Activated naive CD8-positive, alpha-beta T cell treated with anti-CD3 and anti-CD28 coated beads, Interleukin-2, amount 50 U/mL, for 24 hours (primary cell): ENCODE data around the gene ZNF256.
A peak's percentile ranks its signal among the peaks of the same experiment; 100 is the strongest.

Experiments
- ATAC-seq: fragments of 150-1000 bp; cut with Tn5 transposase; one replicate; pipeline ENCODE4 v1.10.0; 2021
- DNase-seq: peaks from one replicate; pipeline ENCODE4 v3.0.0; 2021
- H3K27ac Mint-ChIP-seq: one replicate; pipeline ENCODE4 v1.8.0; 2021; ENCODE audit warnings: mild to moderate bottlenecking, mixed read lengths
- H3K27me3 Mint-ChIP-seq: one replicate; pipeline ENCODE4 v1.8.0; 2021; ENCODE audit warnings: mixed read lengths
- H3K36me3 Mint-ChIP-seq: one replicate; pipeline ENCODE4 v1.8.0; 2021; ENCODE audit warnings: low read depth, mixed read lengths
- H3K4me1 Mint-ChIP-seq: one replicate; pipeline ENCODE4 v1.8.0; 2021; ENCODE audit warnings: mixed read lengths
- H3K4me3 Mint-ChIP-seq: one replicate; pipeline ENCODE4 v1.8.0; 2021; ENCODE audit warnings: mild to moderate bottlenecking, moderate library complexity, mixed read lengths
- H3K9me3 Mint-ChIP-seq: one replicate; pipeline ENCODE4 v1.8.0; 2021; ENCODE audit warnings: mixed read lengths

Gene ZNF256

DNA sequence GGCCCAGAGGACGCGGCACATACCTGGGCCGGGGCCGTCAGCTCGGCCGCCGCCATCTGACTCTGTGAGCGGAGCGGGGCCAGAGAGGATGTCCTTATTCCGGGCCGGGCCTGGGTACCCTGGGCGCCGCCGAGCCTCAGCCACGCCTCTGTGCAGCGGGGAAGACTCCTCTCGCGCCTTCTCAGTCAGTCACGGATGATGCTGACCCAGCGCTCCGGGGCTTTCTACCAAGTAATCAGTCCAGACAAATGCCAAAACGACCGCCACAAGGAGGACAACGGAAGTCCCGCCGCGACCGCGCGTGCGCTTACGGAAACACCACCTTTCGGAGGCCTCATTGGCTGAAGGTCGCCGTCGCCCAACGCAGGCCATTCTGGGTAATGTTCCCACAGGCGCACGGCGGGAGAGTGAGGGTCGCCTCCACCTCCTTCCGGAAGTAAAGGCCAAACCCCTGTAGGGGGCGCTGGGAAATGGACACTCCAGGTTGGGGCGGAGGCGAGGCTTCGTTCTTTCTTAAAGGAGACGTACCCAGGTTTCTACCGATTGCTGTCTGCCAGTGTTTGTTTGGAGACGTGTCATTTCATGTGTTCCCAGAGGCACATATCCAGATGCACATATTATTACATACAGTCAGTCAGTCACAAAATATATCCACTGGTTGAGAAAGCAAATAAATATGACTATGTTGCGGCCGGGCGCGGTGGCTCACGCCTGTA, at the start of gene ZNF256:
Gene ZNF256 (minus strand): TSS at position 288 of the 716 bp plus-strand sequence. CDS start 232 bp downstream, at position 56.
- Mint-ChIP-seq H3K36me3 (peaks cover 50% of the 10 kb centered on the region), H3K4me1 (peaks cover 23% of the 10 kb centered on the region), H3K9me3 (peaks cover 40% of the 10 kb centered on the region)

DNA sequence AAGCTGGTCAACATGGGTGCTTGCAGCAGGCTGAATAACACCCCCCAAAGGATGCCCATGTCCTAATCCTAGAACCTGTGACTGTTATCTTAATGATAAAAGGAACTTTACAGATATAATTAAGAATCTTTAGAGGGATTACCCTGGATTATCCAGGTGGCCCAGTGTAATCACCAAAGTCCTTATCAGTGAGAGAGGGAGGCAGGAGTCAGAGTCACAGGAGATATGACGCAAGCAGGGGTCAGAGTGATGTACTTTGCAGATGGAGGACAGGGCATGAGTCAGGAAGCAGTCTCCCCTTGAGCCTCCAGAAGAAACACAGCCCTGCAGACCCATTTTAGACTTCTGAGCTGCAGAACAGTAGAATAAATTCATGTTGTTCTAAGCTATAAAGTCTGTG, 45.3 kb upstream of the ZNF256 start:
- H3K27me3 Mint-ChIP-seq: no peaks in the 10 kb centered on the region
- H3K27ac Mint-ChIP-seq: no peak overlapping the region
- peaks cover 56% of the 10 kb centered on the region for H3K9me3 Mint-ChIP-seq
- H3K4me3 Mint-ChIP-seq: no peak overlapping the region
- peaks cover 84% of the 10 kb centered on the region for H3K36me3 Mint-ChIP-seq
- H3K4me1 Mint-ChIP-seq: no peaks in the 10 kb centered on the region
- ATAC-seq (no peak), DNase-seq (no peak)

More for the DNA sequence above, at the start of gene ZNF256:
- DNase-seq (peak; percentile 92), ATAC-seq (peak; percentile 97)
- Mint-ChIP-seq H3K27ac (peak within 1 kb of the TSS; percentile 89), H3K4me3 (peak within 1 kb of the TSS; percentile 91), H3K27me3 (no peaks in the 10 kb centered on the region)

DNA sequence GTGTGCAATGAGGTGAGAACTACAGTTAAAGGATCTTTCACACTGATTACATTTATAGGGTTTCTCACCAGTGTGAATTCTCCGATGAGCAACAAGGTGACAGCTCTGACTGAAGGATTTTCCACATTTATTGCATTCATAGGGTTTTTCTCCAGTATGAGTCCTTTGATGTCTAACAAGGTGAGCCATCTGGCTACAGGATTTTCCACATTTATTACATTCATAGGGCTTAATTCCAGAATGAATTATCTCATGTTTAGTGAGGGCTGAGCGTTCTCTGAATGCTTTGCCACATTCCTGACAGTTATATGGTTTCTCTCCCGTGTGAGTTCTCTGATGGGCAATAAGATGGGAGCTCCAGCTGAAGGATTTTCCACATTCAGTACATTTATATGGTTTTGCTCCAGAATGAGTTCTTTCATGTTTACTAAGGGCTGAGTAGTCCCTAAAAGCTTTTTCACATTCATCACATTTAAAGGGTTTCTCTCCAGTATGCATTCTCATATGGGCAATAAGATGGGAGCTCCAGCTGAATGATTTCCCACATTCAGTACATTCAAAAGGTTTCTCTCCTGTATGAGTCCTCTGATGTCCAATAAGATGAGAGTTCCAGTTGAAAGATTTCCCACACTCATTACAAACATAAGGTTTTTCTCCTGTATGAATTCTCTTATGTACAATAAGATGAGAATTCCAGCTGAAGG, 31.2 kb upstream of the ZNF256 start:
- Mint-ChIP-seq H3K27me3 (no peaks in the 10 kb centered on the region), H3K9me3 (peaks cover 84% of the 10 kb centered on the region), H3K36me3 (peaks cover 93% of the 10 kb centered on the region), H3K4me3 (no peak overlapping the region), H3K4me1 (no peaks in the 10 kb centered on the region), H3K27ac (no peak overlapping the region)
- ATAC-seq: no peak
- no peak for DNase-seq

DNA sequence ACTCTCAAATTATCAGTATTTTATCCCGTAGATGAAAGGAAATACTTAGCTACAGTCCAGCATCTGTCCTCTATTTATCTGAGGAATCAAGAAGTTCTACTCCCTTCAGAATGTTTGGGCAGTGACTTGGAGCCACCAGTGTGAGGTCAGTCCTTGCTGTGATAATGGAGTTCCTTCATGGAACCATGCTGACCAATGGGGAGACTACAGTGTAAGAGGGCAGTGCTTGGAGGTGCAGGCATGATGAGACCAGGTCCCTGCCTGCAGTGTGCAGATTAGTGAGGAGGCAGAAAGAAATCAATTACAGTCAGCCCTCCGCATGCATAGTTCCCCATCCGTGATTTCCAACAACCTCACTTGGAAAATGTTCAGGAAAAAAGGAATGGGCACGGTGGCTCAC, 26.9 kb upstream of the ZNF256 start, which contains the start of gene C19orf18:
Gene C19orf18 (minus strand): TSS at position 101 of the 400 bp plus-strand sequence. CDS start 102 bp downstream, outside the sequence.
- Mint-ChIP-seq H3K27me3 (no peaks in the 10 kb centered on the region), H3K36me3 (peaks cover 69% of the 10 kb centered on the region), H3K9me3 (peaks cover 70% of the 10 kb centered on the region), H3K4me1 (no peaks in the 10 kb centered on the region), H3K4me3 (no peak within 1 kb of the TSS), H3K27ac (no peak within 1 kb of the TSS)
- DNase-seq (no peak), ATAC-seq (no peak)

DNA sequence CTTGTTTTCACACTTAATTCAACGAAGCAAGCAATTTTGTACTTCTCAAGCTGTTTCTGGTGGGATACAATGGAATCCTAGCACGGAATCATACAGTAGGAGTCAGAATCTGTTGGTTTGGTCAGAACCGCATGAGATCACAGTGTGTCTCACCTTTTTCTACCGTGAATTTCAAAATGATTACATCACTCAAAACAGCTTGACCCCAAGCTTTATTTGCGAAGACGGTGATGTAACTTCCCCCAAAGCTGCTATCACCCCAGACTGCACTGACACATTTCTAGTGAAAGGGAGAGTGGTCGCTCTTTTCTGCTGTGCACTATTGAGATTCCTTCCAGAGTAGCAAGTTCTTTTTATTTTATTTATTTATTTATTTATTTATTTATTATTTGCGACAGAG, 17.3 kb upstream of the ZNF256 start:
- H3K27me3 Mint-ChIP-seq: no peaks in the 10 kb centered on the region
- H3K36me3 Mint-ChIP-seq: peaks cover 40% of the 10 kb centered on the region
- peaks cover 43% of the 10 kb centered on the region for H3K9me3 Mint-ChIP-seq

DNA sequence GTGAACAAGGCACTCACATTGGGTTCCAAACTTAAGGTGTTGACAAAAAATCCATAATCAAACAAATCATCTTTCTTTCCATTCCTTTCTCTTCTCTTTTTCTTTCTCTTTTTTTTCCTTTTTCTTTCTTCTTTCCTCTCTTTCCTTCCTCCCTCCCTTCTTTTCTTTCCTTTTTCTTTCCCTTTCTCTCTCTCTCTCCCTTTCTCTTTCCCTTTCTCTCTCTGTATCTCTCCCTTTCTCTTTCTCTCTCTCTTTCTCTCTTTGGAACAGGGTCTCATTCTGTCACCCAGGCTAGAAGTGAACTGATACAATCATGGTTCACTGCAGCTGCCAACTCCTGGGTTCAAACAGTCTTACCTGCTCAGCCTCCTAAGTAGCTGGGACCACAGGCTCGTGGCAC, 14.3 kb upstream of the ZNF256 start:
- Mint-ChIP-seq H3K4me3 (no peak overlapping the region), H3K27me3 (no peaks in the 10 kb centered on the region), H3K36me3 (peaks cover 35% of the 10 kb centered on the region), H3K27ac (no peak overlapping the region), H3K4me1 (no peaks in the 10 kb centered on the region), H3K9me3 (peaks cover 48% of the 10 kb centered on the region)
- ATAC-seq (no peak), DNase-seq (no peak)

More for the DNA sequence above, 17.3 kb upstream of the ZNF256 start:
- no peak for DNase-seq
- Mint-ChIP-seq H3K4me3 (no peak overlapping the region), H3K27ac (no peak overlapping the region), H3K4me1 (no peaks in the 10 kb centered on the region)
- no peak for ATAC-seq

DNA sequence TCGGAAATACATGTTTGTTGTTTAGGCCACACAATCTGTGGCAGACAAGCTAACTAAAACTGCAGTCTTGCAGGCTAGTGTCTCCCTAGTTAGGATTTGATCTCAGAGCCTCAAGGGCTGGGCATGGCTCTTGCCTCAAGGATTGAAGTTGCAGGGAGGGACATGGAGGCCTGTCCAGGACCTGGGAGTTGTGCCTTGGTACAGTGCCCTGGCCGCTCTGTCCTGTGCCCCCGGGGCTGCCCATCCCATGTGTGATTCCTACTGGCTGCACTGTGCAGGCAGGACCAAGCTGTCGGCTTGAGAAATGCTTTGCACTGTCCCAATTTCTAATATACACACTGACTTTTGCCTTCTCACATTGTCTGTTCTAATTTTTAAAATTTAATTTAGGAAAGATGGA, 7.5 kb upstream of the ZNF256 start:
- ATAC-seq (no peak), DNase-seq (no peak)
- H3K27me3 Mint-ChIP-seq: no peaks in the 10 kb centered on the region
- peaks cover 25% of the 10 kb centered on the region for H3K36me3 Mint-ChIP-seq
- H3K9me3 Mint-ChIP-seq: peaks cover 35% of the 10 kb centered on the region
- H3K27ac Mint-ChIP-seq: no peak overlapping the region
- H3K4me1 Mint-ChIP-seq: no peaks in the 10 kb centered on the region
- no peak overlapping the region for H3K4me3 Mint-ChIP-seq

DNA sequence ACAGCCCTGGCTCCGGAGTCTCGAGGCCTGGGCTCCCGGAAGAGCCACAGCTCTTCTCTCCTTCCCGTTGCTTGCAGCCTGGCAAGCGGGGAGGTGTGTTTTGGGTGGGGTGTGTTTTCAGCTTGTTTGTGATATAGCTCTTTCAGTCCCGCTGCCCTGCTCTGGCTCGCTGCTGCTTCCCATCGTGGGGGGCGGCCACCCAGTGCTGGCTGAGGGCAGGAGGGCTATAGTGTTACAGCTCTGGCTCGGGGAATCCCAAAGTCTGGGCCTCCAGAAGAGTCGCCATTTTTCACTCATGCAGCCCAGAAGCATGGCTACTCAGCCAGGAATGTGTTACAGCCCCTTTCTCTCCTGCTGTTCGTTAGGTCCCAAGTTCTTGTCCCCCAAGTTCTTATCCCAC, 2.2 kb upstream of the ZNF256 start:
- H3K4me1 Mint-ChIP-seq: peaks cover 23% of the 10 kb centered on the region
- peaks cover 26% of the 10 kb centered on the region for H3K9me3 Mint-ChIP-seq
- H3K4me3 Mint-ChIP-seq: no peak overlapping the region
- H3K36me3 Mint-ChIP-seq: peaks cover 33% of the 10 kb centered on the region
- DNase-seq: no peak
- H3K27ac Mint-ChIP-seq: no peak overlapping the region
- ATAC-seq: no peak
- no peaks in the 10 kb centered on the region for H3K27me3 Mint-ChIP-seq

DNA sequence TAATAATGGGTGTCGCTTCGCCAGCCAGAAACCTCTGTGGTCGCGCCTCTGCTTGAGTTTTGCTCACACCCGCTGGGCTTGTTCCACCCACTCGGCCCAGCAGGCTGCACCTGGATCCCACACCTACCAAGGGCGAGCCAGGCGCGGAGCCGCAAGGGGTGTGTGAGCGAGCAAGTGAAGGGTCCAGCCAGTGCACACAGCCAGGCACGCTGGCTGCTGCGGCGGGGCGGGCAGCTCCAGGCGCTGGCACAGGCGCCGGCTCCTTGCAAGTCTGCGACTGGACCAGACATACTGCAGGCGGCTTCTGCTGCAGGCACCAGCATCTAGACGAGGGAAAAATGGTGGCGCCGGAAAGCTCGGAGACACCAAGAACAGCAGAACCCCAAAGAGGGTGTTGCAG, 1.8 kb upstream of the ZNF256 start:
- peaks cover 23% of the 10 kb centered on the region for H3K4me1 Mint-ChIP-seq
- ATAC-seq (no peak), DNase-seq (no peak)
- peaks cover 26% of the 10 kb centered on the region for H3K9me3 Mint-ChIP-seq
- peaks cover 35% of the 10 kb centered on the region for H3K36me3 Mint-ChIP-seq
- no peak overlapping the region for H3K27ac Mint-ChIP-seq
- H3K4me3 Mint-ChIP-seq: no peak overlapping the region
- no peaks in the 10 kb centered on the region for H3K27me3 Mint-ChIP-seq

DNA sequence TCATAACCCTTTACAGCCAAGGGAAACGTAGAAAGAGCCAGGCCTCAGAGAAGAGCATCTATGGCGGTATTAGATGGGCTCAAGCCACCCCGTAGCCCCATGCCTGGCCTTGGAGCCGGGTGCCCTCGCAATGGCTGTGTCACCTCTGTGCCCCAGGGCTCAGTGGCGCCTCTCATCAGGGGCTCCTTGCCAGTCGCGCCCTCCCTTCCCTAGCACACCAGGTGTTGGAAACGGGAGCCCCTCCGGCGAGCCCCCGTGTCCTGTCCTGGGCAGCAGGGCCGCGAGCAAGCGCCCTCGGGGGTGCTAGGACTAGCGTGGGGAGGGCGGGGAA, 453 bp downstream of the ZNF256 start:
- peaks cover 55% of the 10 kb centered on the region for H3K36me3 Mint-ChIP-seq

DNA sequence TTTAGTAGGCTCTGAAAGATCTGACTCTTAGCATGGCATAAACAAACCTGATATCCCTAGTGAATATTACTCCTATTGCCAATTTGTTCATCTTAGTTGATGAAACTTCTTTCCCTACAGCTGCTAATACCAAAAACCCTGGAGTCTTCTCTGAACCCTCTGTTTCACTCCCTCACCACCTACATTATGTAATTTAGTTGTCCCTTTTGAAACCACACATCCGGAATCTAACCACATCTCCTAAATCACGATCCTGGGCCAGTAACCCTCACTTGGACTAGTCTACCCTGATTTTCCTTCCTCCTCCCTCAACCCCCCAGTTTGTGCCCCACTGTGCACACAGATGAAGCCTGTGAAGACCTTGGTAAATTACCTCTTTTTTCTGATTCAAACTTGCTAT, 1.2 kb downstream of the ZNF256 start:
- H3K27me3 Mint-ChIP-seq: no peaks in the 10 kb centered on the region
- peak overlapping the region; percentile 91 for H3K4me3 Mint-ChIP-seq
- DNase-seq (no peak), ATAC-seq (no peak)
- H3K9me3 Mint-ChIP-seq: peaks cover 49% of the 10 kb centered on the region
- peak overlapping the region; percentile 24 for H3K27ac Mint-ChIP-seq
- H3K4me1 Mint-ChIP-seq: peaks cover 23% of the 10 kb centered on the region
- H3K36me3 Mint-ChIP-seq: peaks cover 62% of the 10 kb centered on the region

More for the DNA sequence above, 453 bp downstream of the ZNF256 start:
- H3K4me1 Mint-ChIP-seq: peaks cover 23% of the 10 kb centered on the region
- DNase-seq: no peak
- peak; percentile 6 for ATAC-seq
- H3K4me3 Mint-ChIP-seq: peak overlapping the region; percentile 91
- H3K27ac Mint-ChIP-seq: peak overlapping the region; percentile 23
- H3K9me3 Mint-ChIP-seq: peaks cover 45% of the 10 kb centered on the region
- no peaks in the 10 kb centered on the region for H3K27me3 Mint-ChIP-seq

DNA sequence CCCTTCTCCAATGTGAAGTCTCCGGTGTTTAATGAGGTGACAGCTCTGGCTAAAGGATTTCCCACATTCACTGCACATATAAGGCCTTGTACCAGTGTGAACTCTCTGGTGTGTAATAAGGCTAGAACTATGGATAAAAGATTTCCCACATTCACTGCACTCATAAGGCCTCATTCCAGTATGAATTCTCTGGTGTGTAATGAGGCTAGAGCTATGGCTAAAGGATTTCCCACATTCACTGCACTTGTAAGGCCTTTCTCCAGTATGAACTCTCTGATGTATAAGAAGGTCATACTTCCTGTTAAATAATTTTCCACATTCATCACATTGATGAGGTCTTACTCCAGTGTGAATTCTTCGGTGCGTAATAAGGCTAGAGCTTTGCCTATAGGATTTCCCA, 5.9 kb downstream of the ZNF256 start:
- H3K27ac Mint-ChIP-seq: no peak overlapping the region
- ATAC-seq (no peak), DNase-seq (no peak)
- H3K4me1 Mint-ChIP-seq: peaks cover 11% of the 10 kb centered on the region
- H3K9me3 Mint-ChIP-seq: peaks cover 68% of the 10 kb centered on the region
- no peak overlapping the region for H3K4me3 Mint-ChIP-seq
- H3K27me3 Mint-ChIP-seq: no peaks in the 10 kb centered on the region
- H3K36me3 Mint-ChIP-seq: peaks cover 88% of the 10 kb centered on the region

DNA sequence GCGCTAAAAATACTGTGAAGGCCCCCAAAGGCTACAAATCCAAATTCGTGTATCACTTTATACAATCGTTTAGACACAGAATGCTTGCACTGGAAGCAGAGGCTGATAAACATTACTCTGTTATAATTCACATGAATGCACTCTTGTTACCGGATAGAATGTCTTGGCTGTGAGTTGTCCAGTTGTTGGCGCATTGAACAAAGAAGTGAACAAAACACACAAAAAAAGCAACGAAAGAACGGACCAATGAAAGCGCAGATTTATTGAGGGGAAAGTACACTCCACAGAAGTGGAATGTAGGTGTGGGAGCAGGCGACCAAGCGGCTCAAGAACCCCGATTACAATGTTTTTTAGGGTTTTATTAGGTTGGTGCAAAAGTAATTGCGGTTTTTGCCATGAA, 11.8 kb downstream of the ZNF256 start:
- Mint-ChIP-seq H3K4me1 (peaks cover 6% of the 10 kb centered on the region), H3K27me3 (no peaks in the 10 kb centered on the region), H3K4me3 (no peak overlapping the region), H3K27ac (no peak overlapping the region), H3K9me3 (peaks cover 56% of the 10 kb centered on the region), H3K36me3 (peaks cover 68% of the 10 kb centered on the region)
- ATAC-seq (no peak), DNase-seq (no peak)

DNA sequence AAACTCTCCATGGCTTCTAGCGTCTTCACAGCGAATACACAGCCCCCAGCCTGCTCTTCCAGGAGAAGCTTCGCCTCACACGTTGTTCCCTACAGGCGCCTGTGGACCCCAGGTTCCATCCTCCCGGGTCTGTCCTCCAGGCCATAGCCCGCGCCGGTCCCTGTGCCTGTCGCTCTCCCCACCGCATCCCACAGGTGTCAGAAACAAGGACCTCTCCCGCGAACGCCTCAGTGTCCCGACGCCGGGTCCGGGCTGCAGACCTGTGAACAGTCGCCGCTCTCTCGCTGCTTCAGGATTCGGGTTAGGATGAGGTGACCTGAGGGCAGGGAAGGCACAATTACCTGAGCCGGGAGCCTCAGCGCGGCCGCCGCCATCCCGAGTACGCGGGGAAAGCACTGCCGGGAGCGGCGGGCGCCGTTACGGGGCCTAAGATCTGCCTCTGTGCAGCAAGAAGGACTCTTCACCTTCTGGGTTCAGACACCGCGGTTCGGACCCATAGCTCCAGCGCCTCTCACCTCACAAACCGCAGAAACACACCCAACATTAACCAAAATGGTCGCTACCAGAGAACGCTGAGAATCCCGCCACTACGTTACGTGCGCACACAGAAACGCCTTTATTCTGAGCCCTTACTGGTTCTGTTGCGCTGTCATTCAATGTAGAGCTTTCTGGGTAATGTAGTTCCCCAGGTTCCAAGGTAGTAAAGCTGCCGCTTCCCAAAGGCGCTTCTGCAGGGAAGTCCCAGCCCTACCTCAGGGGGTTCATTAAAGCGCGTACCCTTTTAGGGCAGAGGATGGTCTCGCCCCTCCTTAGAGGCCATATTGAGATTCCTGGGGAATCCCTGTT, 12.5 kb downstream of the ZNF256 start, which contains the start of gene ZNF418:
Gene ZNF418 (minus strand): TSS at position 583 of the 846 bp plus-strand sequence. CDS start 1,580 bp downstream, outside the sequence.
- ATAC-seq: peak; percentile 89
- no peaks in the 10 kb centered on the region for H3K27me3 Mint-ChIP-seq
- peak within 1 kb of the TSS; percentile 78 for H3K4me3 Mint-ChIP-seq
- peaks cover 6% of the 10 kb centered on the region for H3K4me1 Mint-ChIP-seq
- peak; percentile 32 for DNase-seq
- peaks cover 62% of the 10 kb centered on the region for H3K9me3 Mint-ChIP-seq
- peak within 1 kb of the TSS; percentile 60 for H3K27ac Mint-ChIP-seq
- H3K36me3 Mint-ChIP-seq: peaks cover 68% of the 10 kb centered on the region
